ENCODE results near the gene HRAS.

DNA sequence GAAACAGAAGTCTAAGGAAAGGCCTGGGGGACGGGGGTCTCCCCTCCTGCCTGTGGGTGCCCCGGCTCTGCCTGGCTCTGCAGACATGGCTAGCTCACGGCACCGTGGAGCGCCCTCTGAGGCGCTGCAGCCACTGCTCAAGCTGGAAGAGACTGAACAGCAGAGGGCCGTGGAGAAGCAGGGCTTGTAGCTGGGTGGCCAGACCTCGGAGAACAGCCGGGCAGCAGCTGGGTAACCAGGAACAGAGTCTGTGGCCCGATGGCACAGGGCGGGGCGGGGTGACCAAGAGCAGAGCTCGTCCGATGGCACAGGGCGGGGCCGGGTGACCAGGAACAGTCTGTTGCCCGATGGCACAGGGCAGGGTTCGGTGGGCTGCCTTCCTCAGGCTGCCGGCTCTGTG is 46.4 kb downstream of the HRAS start:
- TF ChIP-seq, protein P1, sequence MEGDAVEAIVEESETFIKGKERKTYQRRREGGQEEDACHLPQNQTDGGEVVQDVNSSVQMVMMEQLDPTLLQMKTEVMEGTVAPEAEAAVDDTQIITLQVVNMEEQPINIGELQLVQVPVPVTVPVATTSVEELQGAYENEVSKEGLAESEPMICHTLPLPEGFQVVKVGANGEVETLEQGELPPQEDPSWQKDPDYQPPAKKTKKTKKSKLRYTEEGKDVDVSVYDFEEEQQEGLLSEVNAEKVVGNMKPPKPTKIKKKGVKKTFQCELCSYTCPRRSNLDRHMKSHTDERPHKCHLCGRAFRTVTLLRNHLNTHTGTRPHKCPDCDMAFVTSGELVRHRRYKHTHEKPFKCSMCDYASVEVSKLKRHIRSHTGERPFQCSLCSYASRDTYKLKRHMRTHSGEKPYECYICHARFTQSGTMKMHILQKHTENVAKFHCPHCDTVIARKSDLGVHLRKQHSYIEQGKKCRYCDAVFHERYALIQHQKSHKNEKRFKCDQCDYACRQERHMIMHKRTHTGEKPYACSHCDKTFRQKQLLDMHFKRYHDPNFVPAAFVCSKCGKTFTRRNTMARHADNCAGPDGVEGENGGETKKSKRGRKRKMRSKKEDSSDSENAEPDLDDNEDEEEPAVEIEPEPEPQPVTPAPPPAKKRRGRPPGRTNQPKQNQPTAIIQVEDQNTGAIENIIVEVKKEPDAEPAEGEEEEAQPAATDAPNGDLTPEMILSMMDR (IDR thresholded peaks at IDR 0.05; ENCODE audit: low read depth, low read length, missing input control) = no peak
- TF ChIP-seq, protein P2, sequence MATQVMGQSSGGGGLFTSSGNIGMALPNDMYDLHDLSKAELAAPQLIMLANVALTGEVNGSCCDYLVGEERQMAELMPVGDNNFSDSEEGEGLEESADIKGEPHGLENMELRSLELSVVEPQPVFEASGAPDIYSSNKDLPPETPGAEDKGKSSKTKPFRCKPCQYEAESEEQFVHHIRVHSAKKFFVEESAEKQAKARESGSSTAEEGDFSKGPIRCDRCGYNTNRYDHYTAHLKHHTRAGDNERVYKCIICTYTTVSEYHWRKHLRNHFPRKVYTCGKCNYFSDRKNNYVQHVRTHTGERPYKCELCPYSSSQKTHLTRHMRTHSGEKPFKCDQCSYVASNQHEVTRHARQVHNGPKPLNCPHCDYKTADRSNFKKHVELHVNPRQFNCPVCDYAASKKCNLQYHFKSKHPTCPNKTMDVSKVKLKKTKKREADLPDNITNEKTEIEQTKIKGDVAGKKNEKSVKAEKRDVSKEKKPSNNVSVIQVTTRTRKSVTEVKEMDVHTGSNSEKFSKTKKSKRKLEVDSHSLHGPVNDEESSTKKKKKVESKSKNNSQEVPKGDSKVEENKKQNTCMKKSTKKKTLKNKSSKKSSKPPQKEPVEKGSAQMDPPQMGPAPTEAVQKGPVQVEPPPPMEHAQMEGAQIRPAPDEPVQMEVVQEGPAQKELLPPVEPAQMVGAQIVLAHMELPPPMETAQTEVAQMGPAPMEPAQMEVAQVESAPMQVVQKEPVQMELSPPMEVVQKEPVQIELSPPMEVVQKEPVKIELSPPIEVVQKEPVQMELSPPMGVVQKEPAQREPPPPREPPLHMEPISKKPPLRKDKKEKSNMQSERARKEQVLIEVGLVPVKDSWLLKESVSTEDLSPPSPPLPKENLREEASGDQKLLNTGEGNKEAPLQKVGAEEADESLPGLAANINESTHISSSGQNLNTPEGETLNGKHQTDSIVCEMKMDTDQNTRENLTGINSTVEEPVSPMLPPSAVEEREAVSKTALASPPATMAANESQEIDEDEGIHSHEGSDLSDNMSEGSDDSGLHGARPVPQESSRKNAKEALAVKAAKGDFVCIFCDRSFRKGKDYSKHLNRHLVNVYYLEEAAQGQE (IDR thresholded peaks at IDR 0.05) = no peak

Data from liver (tissue), 2 donors.